Stimulated activated CD4-positive, alpha-beta T cell treated with anti-CD3 and anti-CD28 coated beads, TNF-alpha, amount 100 ng/mL, for 24 hours (primary cell): ENCODE data around the gene TMEM132D.

Source experiments
- DNase-seq, 3 experiments: peaks; one replicate each; pipeline ENCODE4 v3.0.0-alpha.2; 2020; ENCODE audit warnings: low read depth in 3 of 3

Gene TMEM132D

GRCh38 chr12:129184127-129184928 lies 719.5 kb downstream of the TMEM132D start:
- DNase-seq, result no peak

- no peak for DNase-seq
Measured at GRCh38 chr12:129179941-129180553, 723.8 kb downstream of the TMEM132D start.

- DNase-seq, result no peak
Measured at GRCh38 chr12:129169928-129170327, 733.9 kb downstream of the TMEM132D start.

- DNase-seq, result no peak
Measured at GRCh38 chr12:129163861-129164260, 740.0 kb downstream of the TMEM132D start.

- DNase-seq, result no peak
Measured at GRCh38 chr12:129163461-129163860, 740.4 kb downstream of the TMEM132D start.

- no peak for DNase-seq
Measured at GRCh38 chr12:129162805-129163204, 741.0 kb downstream of the TMEM132D start.

GRCh38 chr12:129161511-129161910 lies 742.3 kb downstream of the TMEM132D start:
- DNase-seq, result no peak

- no peak for DNase-seq
Measured at GRCh38 chr12:129160282-129160681, 743.5 kb downstream of the TMEM132D start.

GRCh38 chr12:129152351-129153104 lies 751.3 kb downstream of the TMEM132D start:
- DNase-seq, result no peak

- DNase-seq, result no peak
Measured at GRCh38 chr12:129150721-129151120, 753.1 kb downstream of the TMEM132D start.

GRCh38 chr12:129145381-129145780 lies 758.4 kb downstream of the TMEM132D start:
- DNase-seq, result no peak

- DNase-seq, result no peak
Measured at GRCh38 chr12:129138776-129139175, 765.0 kb downstream of the TMEM132D start.

- DNase-seq, result no peak
Measured at GRCh38 chr12:129136694-129137325, 767.0 kb downstream of the TMEM132D start.

GRCh38 chr12:129127771-129128170 lies 776.1 kb downstream of the TMEM132D start:
- DNase-seq, result no peak

GRCh38 chr12:129127211-129127610 lies 776.6 kb downstream of the TMEM132D start:
- no peak for DNase-seq

GRCh38 chr12:129119537-129119936 lies 784.3 kb downstream of the TMEM132D start:
- no peak for DNase-seq

- DNase-seq, result no peak
Measured at GRCh38 chr12:129115558-129115957, 788.3 kb downstream of the TMEM132D start.

- DNase-seq, result no peak
Measured at GRCh38 chr12:129110575-129110974, 793.2 kb downstream of the TMEM132D start.

GRCh38 chr12:129109174-129110001 lies 794.4 kb downstream of the TMEM132D start:
- no peak for DNase-seq

- no peak for DNase-seq
Measured at GRCh38 chr12:129106772-129107171, 797.1 kb downstream of the TMEM132D start.

GRCh38 chr12:129103231-129103630 lies 800.6 kb downstream of the TMEM132D start:
- no peak for DNase-seq
